Stimulated activated naive CD8-positive, alpha-beta T cell treated with anti-CD3 and anti-CD28 coated beads, Interleukin-15, amount 100 ng/mL, for 72 hours (primary cell): ENCODE measurements around the gene PLPP3.
A peak's percentile ranks its signal among the peaks of the same experiment; 100 is the strongest.

Experiments
- ATAC-seq: fragments of 150-1000 bp; cut with Tn5 transposase; 2 replicates; pipeline ENCODE4 v1.10.0; 2021; ENCODE audit warnings: mild to moderate bottlenecking, moderate library complexity
- DNase-seq, 2 donors: peaks; one replicate each; pipeline ENCODE4 v3.0.0; 2021 to 2022
- H3K27ac Mint-ChIP-seq, 2 donors: one replicate each; pipeline ENCODE4 v1.8.0; 2022; ENCODE audit warnings: mild to moderate bottlenecking in 2 of 2, mixed read lengths in 2 of 2, moderate library complexity in 2 of 2
- H3K27me3 Mint-ChIP-seq: one replicate; pipeline ENCODE4 v1.8.0; 2022; ENCODE audit warnings: mixed read lengths
- H3K4me1 Mint-ChIP-seq: one replicate; pipeline ENCODE4 v1.8.0; 2022; ENCODE audit warnings: mild to moderate bottlenecking, mixed read lengths
- H3K4me3 Mint-ChIP-seq, 2 donors: one replicate each; pipeline ENCODE4 v1.8.0; 2022; ENCODE audit warnings: mild to moderate bottlenecking in 2 of 2, mixed read lengths in 2 of 2, moderate library complexity in 1 of 2
- H3K9me3 Mint-ChIP-seq, 2 donors: one replicate each; pipeline ENCODE4 v1.8.0; 2022; ENCODE audit warnings: mixed read lengths in 2 of 2

The PLPP3 gene

GRCh38 chr1:56525489-56526041 is 53.8 kb downstream of the PLPP3 start:
- H3K27ac Mint-ChIP-seq, result no peak overlapping the region
- peaks cover 6% of the 10 kb centered on the region for H3K4me1 Mint-ChIP-seq
- H3K27me3 Mint-ChIP-seq, result no peaks in the 10 kb centered on the region
- DNase-seq (peak; percentile 1 to 23), ATAC-seq (peak; percentile 81)
- H3K4me3 Mint-ChIP-seq, result no peak overlapping the region
- no peaks in the 10 kb centered on the region for H3K9me3 Mint-ChIP-seq

GRCh38 chr1:56524263-56524662 is 55.1 kb downstream of the PLPP3 start:
- no peak for DNase-seq
- Mint-ChIP-seq H3K9me3 (no peaks in the 10 kb centered on the region), H3K4me1 (peaks cover 6% of the 10 kb centered on the region), H3K4me3 (no peak overlapping the region), H3K27ac (no peak overlapping the region), H3K27me3 (no peaks in the 10 kb centered on the region)
- no peak for ATAC-seq

GRCh38 chr1:56522680-56523079 is 56.7 kb downstream of the PLPP3 start:
- DNase-seq, result no peak
- ATAC-seq, result no peak
- Mint-ChIP-seq H3K9me3 (no peaks in the 10 kb centered on the region), H3K4me1 (peaks cover 6% of the 10 kb centered on the region), H3K27ac (no peak overlapping the region), H3K4me3 (no peak overlapping the region), H3K27me3 (no peaks in the 10 kb centered on the region)

GRCh38 chr1:56520016-56520601 is 59.3 kb downstream of the PLPP3 start:
- Mint-ChIP-seq H3K27ac (no peak overlapping the region), H3K27me3 (peaks cover 7% of the 10 kb centered on the region), H3K4me1 (no peaks in the 10 kb centered on the region), H3K4me3 (no peak overlapping the region), H3K9me3 (no peaks in the 10 kb centered on the region)
- no peak for ATAC-seq
- no peak for DNase-seq

GRCh38 chr1:56517404-56518130 is 61.8 kb downstream of the PLPP3 start:
- Mint-ChIP-seq H3K9me3 (no peaks in the 10 kb centered on the region), H3K27ac (no peak overlapping the region), H3K4me1 (no peaks in the 10 kb centered on the region), H3K27me3 (peaks cover 7% of the 10 kb centered on the region), H3K4me3 (no peak overlapping the region)
- no peak for DNase-seq
- no peak for ATAC-seq

- H3K4me3 Mint-ChIP-seq, result no peak overlapping the region
- H3K27ac Mint-ChIP-seq, result no peak overlapping the region
- peaks cover 7% of the 10 kb centered on the region for H3K27me3 Mint-ChIP-seq
- no peaks in the 10 kb centered on the region for H3K4me1 Mint-ChIP-seq
- no peaks in the 10 kb centered on the region for H3K9me3 Mint-ChIP-seq
- ATAC-seq (no peak), DNase-seq (no peak)
Measured at GRCh38 chr1:56516539-56517252, 62.7 kb downstream of the PLPP3 start.

- ATAC-seq, result no peak
- Mint-ChIP-seq H3K4me3 (no peak overlapping the region), H3K27me3 (peaks cover 7% of the 10 kb centered on the region), H3K4me1 (no peaks in the 10 kb centered on the region), H3K9me3 (no peaks in the 10 kb centered on the region), H3K27ac (no peak overlapping the region)
- DNase-seq, result no peak
Measured at GRCh38 chr1:56515898-56516538, 63.3 kb downstream of the PLPP3 start.

- ATAC-seq, result no peak
- Mint-ChIP-seq H3K4me1 (no peaks in the 10 kb centered on the region), H3K27ac (no peak overlapping the region), H3K9me3 (no peaks in the 10 kb centered on the region), H3K4me3 (no peak overlapping the region), H3K27me3 (peaks cover 7% of the 10 kb centered on the region)
- no peak for DNase-seq
Measured at GRCh38 chr1:56512724-56513494, 66.5 kb downstream of the PLPP3 start.

- no peaks in the 10 kb centered on the region for H3K4me1 Mint-ChIP-seq
- no peak overlapping the region for H3K4me3 Mint-ChIP-seq
- no peaks in the 10 kb centered on the region for H3K9me3 Mint-ChIP-seq
- no peak overlapping the region for H3K27ac Mint-ChIP-seq
- DNase-seq (no peak), ATAC-seq (no peak)
- no peaks in the 10 kb centered on the region for H3K27me3 Mint-ChIP-seq
Measured at GRCh38 chr1:56511766-56512165, 67.6 kb downstream of the PLPP3 start.

- Mint-ChIP-seq H3K27ac (no peak overlapping the region), H3K27me3 (no peaks in the 10 kb centered on the region), H3K4me1 (no peaks in the 10 kb centered on the region), H3K9me3 (no peaks in the 10 kb centered on the region), H3K4me3 (no peak overlapping the region)
- DNase-seq (no peak), ATAC-seq (no peak)
Measured at GRCh38 chr1:56511364-56511763, 68.0 kb downstream of the PLPP3 start.

- ATAC-seq, result no peak
- Mint-ChIP-seq H3K4me1 (no peaks in the 10 kb centered on the region), H3K27ac (no peak overlapping the region), H3K27me3 (no peaks in the 10 kb centered on the region), H3K4me3 (no peak overlapping the region), H3K9me3 (no peaks in the 10 kb centered on the region)
- DNase-seq, result no peak
Measured at GRCh38 chr1:56510642-56511021, 68.7 kb downstream of the PLPP3 start.

GRCh38 chr1:56509713-56510641 is 69.4 kb downstream of the PLPP3 start:
- H3K9me3 Mint-ChIP-seq, result no peaks in the 10 kb centered on the region
- DNase-seq (no peak), ATAC-seq (no peak)
- no peaks in the 10 kb centered on the region for H3K4me1 Mint-ChIP-seq
- no peaks in the 10 kb centered on the region for H3K27me3 Mint-ChIP-seq
- H3K27ac Mint-ChIP-seq, result no peak overlapping the region
- no peak overlapping the region for H3K4me3 Mint-ChIP-seq

GRCh38 chr1:56508523-56508983 is 70.8 kb downstream of the PLPP3 start:
- Mint-ChIP-seq H3K4me1 (no peaks in the 10 kb centered on the region), H3K27me3 (no peaks in the 10 kb centered on the region), H3K4me3 (no peak overlapping the region), H3K9me3 (no peaks in the 10 kb centered on the region), H3K27ac (no peak overlapping the region)
- no peak for ATAC-seq
- no peak for DNase-seq

GRCh38 chr1:56507925-56508522 is 71.3 kb downstream of the PLPP3 start:
- no peak overlapping the region for H3K27ac Mint-ChIP-seq
- H3K9me3 Mint-ChIP-seq, result no peaks in the 10 kb centered on the region
- H3K4me3 Mint-ChIP-seq, result no peak overlapping the region
- no peaks in the 10 kb centered on the region for H3K27me3 Mint-ChIP-seq
- H3K4me1 Mint-ChIP-seq, result no peaks in the 10 kb centered on the region
- DNase-seq (no peak), ATAC-seq (no peak)
